HEK293 (cell line): ENCODE measurements around the gene PPARA.

Source experiments
- CTCF ChIA-PET: fragments of 350-600 bp; formaldehyde crosslinking; extraction: SDS; loops from one replicate; lab custom pipeline; 2021; ENCODE audit warnings: antibody characterized with exemption; lab: Yijun Ruan, JAX
- POLR2A ChIA-PET: fragments of 300-600 bp; formaldehyde crosslinking; extraction: SDS; loops from one replicate; lab custom pipeline; 2020; ENCODE audit warnings: antibody characterized with exemption, inconsistent platforms; lab: Yijun Ruan, JAX
- H3K27ac ChIP-seq: fragments of 200-500 bp; sonication (Bioruptor generic); 2 replicates; pipeline ENCODE4 v1.5.1; 2014; ENCODE audit warnings: low read depth, low read length, control low read depth, inconsistent platforms; ENCODE audit errors: extremely low read depth
- H3K36me3 ChIP-seq, 2 experiments: fragments of 200-500 bp in 1 of 2; sonication (Bioruptor generic) in 1 of 2; 1 replicate in 1 of 2; 2 replicates in 1 of 2; pipeline ENCODE4 v1.5.1; 2014 to 2017; ENCODE audit warnings: inconsistent platforms in 2 of 2, low read length in 2 of 2; ENCODE audit not compliant: control insufficient read depth in 2 of 2, insufficient read depth in 1 of 2
- H3K4me1 ChIP-seq: fragments of 200-500 bp; sonication (Bioruptor generic); 2 replicates; pipeline ENCODE4 v1.5.1; 2014; ENCODE audit warnings: mild to moderate bottlenecking, low read length, inconsistent platforms; ENCODE audit not compliant: control insufficient read depth, insufficient read depth
- H3K4me3 ChIP-seq: 2 replicates; pipeline ENCODE4 v1.5.1; 2011; ENCODE audit warnings: low read depth, mild to moderate bottlenecking, control low read depth, low read length, moderate library complexity
- H3K9me3 ChIP-seq: fragments of 200-500 bp; sonication (Bioruptor generic); 2 replicates; pipeline ENCODE4 v1.5.1; 2014; ENCODE audit warnings: low read depth, low read length, inconsistent platforms; ENCODE audit not compliant: control insufficient read depth, insufficient read depth
- ATF2 ChIP-seq: fragments of 450-650 bp; formaldehyde crosslinking; IDR thresholded peaks from 2 replicates; pipeline ENCODE4 v1.5.1; 2016; ENCODE audit warnings: missing biosample characterization, missing genetic modification characterization, low read depth
- BCL11A ChIP-seq: fragments of 450-650 bp; formaldehyde crosslinking; IDR thresholded peaks from 2 replicates; pipeline ENCODE4 v1.5.1; 2016; ENCODE audit warnings: low read depth, missing biosample characterization, missing genetic modification characterization
- BCL11B ChIP-seq: fragments of 450-650 bp; formaldehyde crosslinking; IDR thresholded peaks from 2 replicates; pipeline ENCODE4 v1.5.1; 2016; ENCODE audit warnings: low read depth, missing biosample characterization, missing genetic modification characterization
- GFI1B ChIP-seq: fragments of 450-650 bp; formaldehyde crosslinking; IDR thresholded peaks from 2 replicates; pipeline ENCODE4 v1.5.1; 2016; ENCODE audit warnings: missing biosample characterization, missing genetic modification characterization
- GLI2 ChIP-seq: fragments of 450-650 bp; formaldehyde crosslinking; IDR thresholded peaks from 2 replicates; pipeline ENCODE4; 2017; ENCODE audit warnings: missing biosample characterization, missing genetic modification characterization, low read depth, borderline replicate concordance
- OSR2 ChIP-seq: fragments of 450-650 bp; formaldehyde crosslinking; IDR thresholded peaks from 2 replicates; pipeline ENCODE4 v1.5.1; 2016; ENCODE audit warnings: missing biosample characterization, missing genetic modification characterization
- ZBTB48 ChIP-seq: fragments of 450-650 bp; formaldehyde crosslinking; IDR thresholded peaks from 2 replicates; pipeline ENCODE4 v1.5.1; 2016; ENCODE audit warnings: missing biosample characterization, missing genetic modification characterization
- ZNF239 ChIP-seq: fragments of 450-650 bp; formaldehyde crosslinking; IDR thresholded peaks from 2 replicates; pipeline ENCODE4 v1.5.1; 2016; ENCODE audit warnings: missing biosample characterization, missing genetic modification characterization
- ZNF24 ChIP-seq: fragments of 450-650 bp; formaldehyde crosslinking; IDR thresholded peaks from 2 replicates; pipeline ENCODE4 v1.5.1; 2016; ENCODE audit warnings: missing biosample characterization, missing genetic modification characterization
- ZNF350 ChIP-seq: fragments of 450-650 bp; formaldehyde crosslinking; IDR thresholded peaks from 2 replicates; pipeline ENCODE4 v1.5.0; 2017; ENCODE audit warnings: missing biosample characterization, mild to moderate bottlenecking, missing genetic modification characterization
- ZNF391 ChIP-seq: fragments of 450-650 bp; formaldehyde crosslinking; IDR thresholded peaks from 2 replicates; pipeline ENCODE4 v1.5.1; 2016; ENCODE audit warnings: low read depth, missing biosample characterization, missing genetic modification characterization, borderline replicate concordance
- ZNF398 ChIP-seq: fragments of 450-650 bp; formaldehyde crosslinking; IDR thresholded peaks from 2 replicates; pipeline ENCODE4 v1.5.1; 2017; ENCODE audit warnings: missing biosample characterization, missing genetic modification characterization
- ZNF501 ChIP-seq: fragments of 450-650 bp; formaldehyde crosslinking; IDR thresholded peaks from 2 replicates; pipeline ENCODE4 v1.5.1; 2016; ENCODE audit warnings: missing biosample characterization, missing genetic modification characterization
- ZNF521 ChIP-seq: fragments of 450-650 bp; formaldehyde crosslinking; IDR thresholded peaks from 2 replicates; pipeline ENCODE4 v1.5.1; 2017; ENCODE audit warnings: missing biosample characterization, mild to moderate bottlenecking, missing genetic modification characterization
- ZNF623 ChIP-seq: fragments of 450-650 bp; formaldehyde crosslinking; IDR thresholded peaks from 2 replicates; pipeline ENCODE4 v1.5.1; 2016; ENCODE audit warnings: missing biosample characterization, missing genetic modification characterization
- ZNF639 ChIP-seq: fragments of 450-650 bp; formaldehyde crosslinking; IDR thresholded peaks from 2 replicates; pipeline ENCODE4 v1.5.1; 2016; ENCODE audit warnings: missing biosample characterization, missing genetic modification characterization
- ZNF776 ChIP-seq: fragments of 450-650 bp; formaldehyde crosslinking; IDR thresholded peaks from 2 replicates; pipeline ENCODE4 v1.5.0; 2017; ENCODE audit warnings: missing biosample characterization, missing genetic modification characterization, borderline replicate concordance
- TF ChIP-seq, protein P1 (sequence below): fragments of 450-650 bp; formaldehyde crosslinking; IDR thresholded peaks from 2 replicates; pipeline ENCODE4 v1.5.1; 2017; ENCODE audit warnings: missing biosample characterization, missing genetic modification characterization
- TF ChIP-seq, protein P2 (sequence below): fragments of 450-650 bp; formaldehyde crosslinking; IDR thresholded peaks from 2 replicates; pipeline ENCODE4 v1.5.1; 2016; ENCODE audit warnings: missing biosample characterization, missing genetic modification characterization
- TF ChIP-seq, protein P3 (sequence below): fragments of 450-650 bp; formaldehyde crosslinking; IDR thresholded peaks from 2 replicates; pipeline ENCODE4 v1.5.1; 2017; ENCODE audit warnings: missing biosample characterization, missing genetic modification characterization

The PPARA gene

GRCh38 chr22:46137218-46137766 is 13.0 kb upstream of the PPARA start:
- ChIA-PET CTCF (interaction anchor here (0.7 to 1.2 kb wide), 3 partner anchors 8 to 131 kb away, joined by 3 read pairs; no protein-coding TSS in a partner anchor), POLR2A (no interaction called here)
- Histone ChIP-seq H3K36me3 (no peaks in the 10 kb centered on the region), H3K9me3 (no peaks in the 10 kb centered on the region), H3K4me1 (no peaks in the 10 kb centered on the region), H3K27ac (no peak overlapping the region), H3K4me3 (no peak overlapping the region)
- TF ChIP-seq ZNF639 (no peak), ATF2 (tag by site-specific recombination) (no peak), GFI1B (tag by site-specific recombination) (no peak), OSR2 (no peak), ZNF350 (no peak), ZNF776 (no peak), ZNF623 (tag by site-specific recombination) (no peak), ZNF239 (tag by site-specific recombination) (no peak), ZNF398 (tag by site-specific recombination) (no peak)
- TF ChIP-seq, protein P1, sequence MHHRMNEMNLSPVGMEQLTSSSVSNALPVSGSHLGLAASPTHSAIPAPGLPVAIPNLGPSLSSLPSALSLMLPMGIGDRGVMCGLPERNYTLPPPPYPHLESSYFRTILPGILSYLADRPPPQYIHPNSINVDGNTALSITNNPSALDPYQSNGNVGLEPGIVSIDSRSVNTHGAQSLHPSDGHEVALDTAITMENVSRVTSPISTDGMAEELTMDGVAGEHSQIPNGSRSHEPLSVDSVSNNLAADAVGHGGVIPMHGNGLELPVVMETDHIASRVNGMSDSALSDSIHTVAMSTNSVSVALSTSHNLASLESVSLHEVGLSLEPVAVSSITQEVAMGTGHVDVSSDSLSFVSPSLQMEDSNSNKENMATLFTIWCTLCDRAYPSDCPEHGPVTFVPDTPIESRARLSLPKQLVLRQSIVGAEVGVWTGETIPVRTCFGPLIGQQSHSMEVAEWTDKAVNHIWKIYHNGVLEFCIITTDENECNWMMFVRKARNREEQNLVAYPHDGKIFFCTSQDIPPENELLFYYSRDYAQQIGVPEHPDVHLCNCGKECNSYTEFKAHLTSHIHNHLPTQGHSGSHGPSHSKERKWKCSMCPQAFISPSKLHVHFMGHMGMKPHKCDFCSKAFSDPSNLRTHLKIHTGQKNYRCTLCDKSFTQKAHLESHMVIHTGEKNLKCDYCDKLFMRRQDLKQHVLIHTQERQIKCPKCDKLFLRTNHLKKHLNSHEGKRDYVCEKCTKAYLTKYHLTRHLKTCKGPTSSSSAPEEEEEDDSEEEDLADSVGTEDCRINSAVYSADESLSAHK: no peak
- TF ChIP-seq, protein P2, sequence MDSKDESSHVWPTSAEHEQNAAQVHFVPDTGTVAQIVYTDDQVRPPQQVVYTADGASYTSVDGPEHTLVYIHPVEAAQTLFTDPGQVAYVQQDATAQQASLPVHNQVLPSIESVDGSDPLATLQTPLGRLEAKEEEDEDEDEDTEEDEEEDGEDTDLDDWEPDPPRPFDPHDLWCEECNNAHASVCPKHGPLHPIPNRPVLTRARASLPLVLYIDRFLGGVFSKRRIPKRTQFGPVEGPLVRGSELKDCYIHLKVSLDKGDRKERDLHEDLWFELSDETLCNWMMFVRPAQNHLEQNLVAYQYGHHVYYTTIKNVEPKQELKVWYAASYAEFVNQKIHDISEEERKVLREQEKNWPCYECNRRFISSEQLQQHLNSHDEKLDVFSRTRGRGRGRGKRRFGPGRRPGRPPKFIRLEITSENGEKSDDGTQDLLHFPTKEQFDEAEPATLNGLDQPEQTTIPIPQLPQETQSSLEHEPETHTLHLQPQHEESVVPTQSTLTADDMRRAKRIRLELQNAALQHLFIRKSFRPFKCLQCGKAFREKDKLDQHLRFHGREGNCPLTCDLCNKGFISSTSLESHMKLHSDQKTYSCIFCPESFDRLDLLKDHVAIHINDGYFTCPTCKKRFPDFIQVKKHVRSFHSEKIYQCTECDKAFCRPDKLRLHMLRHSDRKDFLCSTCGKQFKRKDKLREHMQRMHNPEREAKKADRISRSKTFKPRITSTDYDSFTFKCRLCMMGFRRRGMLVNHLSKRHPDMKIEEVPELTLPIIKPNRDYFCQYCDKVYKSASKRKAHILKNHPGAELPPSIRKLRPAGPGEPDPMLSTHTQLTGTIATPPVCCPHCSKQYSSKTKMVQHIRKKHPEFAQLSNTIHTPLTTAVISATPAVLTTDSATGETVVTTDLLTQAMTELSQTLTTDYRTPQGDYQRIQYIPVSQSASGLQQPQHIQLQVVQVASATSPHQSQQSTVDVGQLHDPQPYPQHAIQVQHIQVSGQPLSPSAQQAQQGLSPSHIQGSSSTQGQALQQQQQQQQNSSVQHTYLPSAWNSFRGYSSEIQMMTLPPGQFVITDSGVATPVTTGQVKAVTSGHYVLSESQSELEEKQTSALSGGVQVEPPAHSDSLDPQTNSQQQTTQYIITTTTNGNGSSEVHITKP (tag by site-specific recombination): no peak

- TF ChIP-seq ZNF501 (no peak), GLI2 (tag by site-specific recombination) (no peak), ZNF391 (tag by site-specific recombination) (no peak), BCL11B (peak; percentile 56; the same call in 1 of the 2 replicates), ZNF24 (tag by site-specific recombination) (no peak), ZBTB48 (tag by site-specific recombination) (no peak), BCL11A (tag by site-specific recombination) (peak; percentile 27; the same call in 1 of the 2 replicates), ZNF521 (no peak)
- TF ChIP-seq, protein P3, sequence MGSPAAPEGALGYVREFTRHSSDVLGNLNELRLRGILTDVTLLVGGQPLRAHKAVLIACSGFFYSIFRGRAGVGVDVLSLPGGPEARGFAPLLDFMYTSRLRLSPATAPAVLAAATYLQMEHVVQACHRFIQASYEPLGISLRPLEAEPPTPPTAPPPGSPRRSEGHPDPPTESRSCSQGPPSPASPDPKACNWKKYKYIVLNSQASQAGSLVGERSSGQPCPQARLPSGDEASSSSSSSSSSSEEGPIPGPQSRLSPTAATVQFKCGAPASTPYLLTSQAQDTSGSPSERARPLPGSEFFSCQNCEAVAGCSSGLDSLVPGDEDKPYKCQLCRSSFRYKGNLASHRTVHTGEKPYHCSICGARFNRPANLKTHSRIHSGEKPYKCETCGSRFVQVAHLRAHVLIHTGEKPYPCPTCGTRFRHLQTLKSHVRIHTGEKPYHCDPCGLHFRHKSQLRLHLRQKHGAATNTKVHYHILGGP: no peak
- Histone ChIP-seq H3K36me3 (no peaks in the 10 kb centered on the region), H3K4me3 (no peak overlapping the region), H3K9me3 (no peaks in the 10 kb centered on the region), H3K4me1 (no peaks in the 10 kb centered on the region), H3K27ac (no peak overlapping the region)
- ChIA-PET POLR2A (interaction anchor here (0.6 kb wide), 1 partner anchor 198 kb away, joined by 3 read pairs; the partner anchor contains the start of gene TRMU), CTCF (interaction anchor here (0.8 kb wide), 1 partner anchor 9 kb away, joined by 3 read pairs; no protein-coding TSS in a partner anchor)
Observed at GRCh38 chr22:46138058-46138797, 12.1 kb upstream of the PPARA start.
